DMS153 treated with DMSO at 0.1 percent for 48 hours (cell line): ENCODE measurements around the gene PLAC9.
A peak's percentile ranks its signal among the peaks of the same experiment; 100 is the strongest.

Source experiments
- DNase-seq: peaks from one replicate; lab custom pipeline; 2025; ENCODE audit not compliant: unreplicated experiment; lab: John Stamatoyannopoulos, UW

The PLAC9 gene

GRCh38 chr10:80159166-80159873 is 26.8 kb downstream of the PLAC9 start:
- no peak for DNase-seq

GRCh38 chr10:80160361-80161320 is 28.1 kb downstream of the PLAC9 start:
- no peak for DNase-seq

GRCh38 chr10:80161321-80162083 is 29.0 kb downstream of the PLAC9 start:
- peak; percentile 4 for DNase-seq

GRCh38 chr10:80163741-80164341 is 31.3 kb downstream of the PLAC9 start:
- no peak for DNase-seq

- DNase-seq = no peak
Measured at GRCh38 chr10:80164596-80164995, 32.1 kb downstream of the PLAC9 start.

- no peak for DNase-seq
Measured at GRCh38 chr10:80165173-80165572, 32.6 kb downstream of the PLAC9 start.

GRCh38 chr10:80166581-80167470 is 34.3 kb downstream of the PLAC9 start:
- no peak for DNase-seq

- DNase-seq = no peak
Measured at GRCh38 chr10:80167471-80168161, 35.1 kb downstream of the PLAC9 start.

GRCh38 chr10:80168162-80168511 is 35.6 kb downstream of the PLAC9 start:
- DNase-seq = no peak

GRCh38 chr10:80168679-80169380 is 36.3 kb downstream of the PLAC9 start:
- no peak for DNase-seq

- DNase-seq = no peak
Measured at GRCh38 chr10:80170026-80170425, 37.5 kb downstream of the PLAC9 start.

- DNase-seq = no peak
Measured at GRCh38 chr10:80170641-80171040, 38.1 kb downstream of the PLAC9 start.

- DNase-seq = no peak
Measured at GRCh38 chr10:80171248-80171660, 38.7 kb downstream of the PLAC9 start.

GRCh38 chr10:80172896-80173295 is 40.4 kb downstream of the PLAC9 start:
- DNase-seq = peak; percentile 24

- DNase-seq = peak; percentile 24
Measured at GRCh38 chr10:80173466-80173865, 40.9 kb downstream of the PLAC9 start.

GRCh38 chr10:80174641-80175395 is 42.3 kb downstream of the PLAC9 start:
- no peak for DNase-seq

GRCh38 chr10:80176526-80176925 is 44.0 kb downstream of the PLAC9 start:
- DNase-seq = no peak
